H7 (cell line): ENCODE data around the gene HLTF. TPM values are rescaled to one million over a fixed set of nuclear protein-coding genes. Genes with fewer than 3 reads are reported as not detected.

ENCODE experiments used
- DNase-seq: peaks from one replicate; pipeline ENCODE4 v3.0.0; 2012
- H3K27me3 ChIP-seq: 2 replicates; pipeline ENCODE4 v1.6.0; 2011; ENCODE audit warnings: mild to moderate bottlenecking, low read length; ENCODE audit not compliant: control insufficient read depth, insufficient read depth
- H3K36me3 ChIP-seq: replicated peaks from 2 replicates; pipeline ENCODE4 v1.5.1; 2011; ENCODE audit warnings: low read length; ENCODE audit not compliant: control insufficient read depth, insufficient read depth
- H3K4me3 ChIP-seq: 2 replicates; pipeline ENCODE4 v1.5.1; 2011; ENCODE audit warnings: low read depth, mild to moderate bottlenecking, control low read depth, low read length, moderate library complexity; ENCODE audit not compliant: insufficient read depth
- total RNA-seq: library from RNA; depleted of rRNA; stranded (reverse); fragments of >200 nt; shearing (Covaris generic); gene quantifications from 2 replicates; pipeline ENCODE4 v1.2.3, GENCODE V29; 2014

Gene HLTF
- total RNA-seq, 1 experiment from 2014 or later: 48.6 TPM

- no peak overlapping the region for H3K4me3 ChIP-seq
- H3K27me3 ChIP-seq: no peaks in the 10 kb centered on the region
- no peak for DNase-seq
- H3K36me3 ChIP-seq: peaks cover 2% of the 10 kb centered on the region
Observed at GRCh38 chr3:149061776-149062175, 24.6 kb downstream of the HLTF start.

- peaks cover 14% of the 10 kb centered on the region for H3K36me3 ChIP-seq
- H3K27me3 ChIP-seq: no peaks in the 10 kb centered on the region
- no peak for DNase-seq
- no peak overlapping the region for H3K4me3 ChIP-seq
Observed at GRCh38 chr3:149058602-149059001, 27.7 kb downstream of the HLTF start.

- H3K4me3 ChIP-seq: no peak overlapping the region
- H3K27me3 ChIP-seq: no peaks in the 10 kb centered on the region
- H3K36me3 ChIP-seq: peaks cover 16% of the 10 kb centered on the region
- no peak for DNase-seq
Observed at GRCh38 chr3:149058198-149058597, 28.1 kb downstream of the HLTF start.

- no peak for DNase-seq
- Histone ChIP-seq H3K36me3 (peaks cover 21% of the 10 kb centered on the region), H3K4me3 (no peak overlapping the region), H3K27me3 (no peaks in the 10 kb centered on the region)
Observed at GRCh38 chr3:149055575-149055974, 30.8 kb downstream of the HLTF start.

GRCh38 chr3:149044339-149045083, 41.8 kb downstream of the HLTF start:
- peaks cover 11% of the 10 kb centered on the region for H3K36me3 ChIP-seq
- H3K4me3 ChIP-seq: no peak overlapping the region
- no peak for DNase-seq
- H3K27me3 ChIP-seq: no peaks in the 10 kb centered on the region

GRCh38 chr3:149042789-149043386, 43.4 kb downstream of the HLTF start:
- DNase-seq: no peak
- H3K27me3 ChIP-seq: no peaks in the 10 kb centered on the region
- H3K4me3 ChIP-seq: no peak overlapping the region
- H3K36me3 ChIP-seq: peaks cover 12% of the 10 kb centered on the region

- Histone ChIP-seq H3K27me3 (no peaks in the 10 kb centered on the region), H3K4me3 (no peak overlapping the region), H3K36me3 (peaks cover 15% of the 10 kb centered on the region)
- no peak for DNase-seq
Observed at GRCh38 chr3:149038322-149038721, 48.0 kb downstream of the HLTF start.

GRCh38 chr3:149037684-149038083, 48.6 kb downstream of the HLTF start:
- Histone ChIP-seq H3K27me3 (no peaks in the 10 kb centered on the region), H3K4me3 (no peak overlapping the region), H3K36me3 (peaks cover 15% of the 10 kb centered on the region)
- no peak for DNase-seq

- DNase-seq: no peak
- Histone ChIP-seq H3K4me3 (no peak overlapping the region), H3K27me3 (no peaks in the 10 kb centered on the region), H3K36me3 (peaks cover 10% of the 10 kb centered on the region)
Observed at GRCh38 chr3:149031096-149031495, 55.2 kb downstream of the HLTF start.

- Histone ChIP-seq H3K4me3 (no peak overlapping the region), H3K36me3 (peaks cover 8% of the 10 kb centered on the region), H3K27me3 (no peaks in the 10 kb centered on the region)
- DNase-seq: no peak
Observed at GRCh38 chr3:149026718-149027117, 59.6 kb downstream of the HLTF start.

- H3K27me3 ChIP-seq: no peaks in the 10 kb centered on the region
- H3K4me3 ChIP-seq: no peak overlapping the region
- H3K36me3 ChIP-seq: peaks cover 3% of the 10 kb centered on the region
- no peak for DNase-seq
Observed at GRCh38 chr3:149023951-149024350, 62.4 kb downstream of the HLTF start.

GRCh38 chr3:149021830-149022229, 64.5 kb downstream of the HLTF start:
- H3K36me3 ChIP-seq: peaks cover 3% of the 10 kb centered on the region
- no peak overlapping the region for H3K4me3 ChIP-seq
- peak; percentile 17 for DNase-seq
- no peaks in the 10 kb centered on the region for H3K27me3 ChIP-seq

- DNase-seq: peak; percentile 22
- H3K27me3 ChIP-seq: no peaks in the 10 kb centered on the region
- H3K36me3 ChIP-seq: peaks cover 3% of the 10 kb centered on the region
- H3K4me3 ChIP-seq: no peak overlapping the region
Observed at GRCh38 chr3:149020839-149021252, 65.5 kb downstream of the HLTF start.

- no peak for DNase-seq
- Histone ChIP-seq H3K27me3 (no peaks in the 10 kb centered on the region), H3K4me3 (no peak overlapping the region), H3K36me3 (peaks cover 3% of the 10 kb centered on the region)
Observed at GRCh38 chr3:149020196-149020838, 66.0 kb downstream of the HLTF start.

GRCh38 chr3:149019580-149019979, 66.8 kb downstream of the HLTF start:
- Histone ChIP-seq H3K4me3 (no peak overlapping the region), H3K27me3 (no peaks in the 10 kb centered on the region), H3K36me3 (peaks cover 2% of the 10 kb centered on the region; the same call in 1 of the 2 replicates)
- DNase-seq: no peak
